SHP77 (cell line): ENCODE results near the gene SYNE1.
"Not testable (repeated sequence)": the region's sequence is repeated elsewhere in the genome, so short reads cannot be mapped to it uniquely, and the experiment has no call there.

Experiments
- DNase-seq, 2 experiments: peaks; one replicate each; lab custom pipeline; 2025; lab: John Stamatoyannopoulos, UW

SYNE1 gene, protein sequence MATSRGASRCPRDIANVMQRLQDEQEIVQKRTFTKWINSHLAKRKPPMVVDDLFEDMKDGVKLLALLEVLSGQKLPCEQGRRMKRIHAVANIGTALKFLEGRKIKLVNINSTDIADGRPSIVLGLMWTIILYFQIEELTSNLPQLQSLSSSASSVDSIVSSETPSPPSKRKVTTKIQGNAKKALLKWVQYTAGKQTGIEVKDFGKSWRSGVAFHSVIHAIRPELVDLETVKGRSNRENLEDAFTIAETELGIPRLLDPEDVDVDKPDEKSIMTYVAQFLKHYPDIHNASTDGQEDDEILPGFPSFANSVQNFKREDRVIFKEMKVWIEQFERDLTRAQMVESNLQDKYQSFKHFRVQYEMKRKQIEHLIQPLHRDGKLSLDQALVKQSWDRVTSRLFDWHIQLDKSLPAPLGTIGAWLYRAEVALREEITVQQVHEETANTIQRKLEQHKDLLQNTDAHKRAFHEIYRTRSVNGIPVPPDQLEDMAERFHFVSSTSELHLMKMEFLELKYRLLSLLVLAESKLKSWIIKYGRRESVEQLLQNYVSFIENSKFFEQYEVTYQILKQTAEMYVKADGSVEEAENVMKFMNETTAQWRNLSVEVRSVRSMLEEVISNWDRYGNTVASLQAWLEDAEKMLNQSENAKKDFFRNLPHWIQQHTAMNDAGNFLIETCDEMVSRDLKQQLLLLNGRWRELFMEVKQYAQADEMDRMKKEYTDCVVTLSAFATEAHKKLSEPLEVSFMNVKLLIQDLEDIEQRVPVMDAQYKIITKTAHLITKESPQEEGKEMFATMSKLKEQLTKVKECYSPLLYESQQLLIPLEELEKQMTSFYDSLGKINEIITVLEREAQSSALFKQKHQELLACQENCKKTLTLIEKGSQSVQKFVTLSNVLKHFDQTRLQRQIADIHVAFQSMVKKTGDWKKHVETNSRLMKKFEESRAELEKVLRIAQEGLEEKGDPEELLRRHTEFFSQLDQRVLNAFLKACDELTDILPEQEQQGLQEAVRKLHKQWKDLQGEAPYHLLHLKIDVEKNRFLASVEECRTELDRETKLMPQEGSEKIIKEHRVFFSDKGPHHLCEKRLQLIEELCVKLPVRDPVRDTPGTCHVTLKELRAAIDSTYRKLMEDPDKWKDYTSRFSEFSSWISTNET (N-terminal part only)

DNA sequence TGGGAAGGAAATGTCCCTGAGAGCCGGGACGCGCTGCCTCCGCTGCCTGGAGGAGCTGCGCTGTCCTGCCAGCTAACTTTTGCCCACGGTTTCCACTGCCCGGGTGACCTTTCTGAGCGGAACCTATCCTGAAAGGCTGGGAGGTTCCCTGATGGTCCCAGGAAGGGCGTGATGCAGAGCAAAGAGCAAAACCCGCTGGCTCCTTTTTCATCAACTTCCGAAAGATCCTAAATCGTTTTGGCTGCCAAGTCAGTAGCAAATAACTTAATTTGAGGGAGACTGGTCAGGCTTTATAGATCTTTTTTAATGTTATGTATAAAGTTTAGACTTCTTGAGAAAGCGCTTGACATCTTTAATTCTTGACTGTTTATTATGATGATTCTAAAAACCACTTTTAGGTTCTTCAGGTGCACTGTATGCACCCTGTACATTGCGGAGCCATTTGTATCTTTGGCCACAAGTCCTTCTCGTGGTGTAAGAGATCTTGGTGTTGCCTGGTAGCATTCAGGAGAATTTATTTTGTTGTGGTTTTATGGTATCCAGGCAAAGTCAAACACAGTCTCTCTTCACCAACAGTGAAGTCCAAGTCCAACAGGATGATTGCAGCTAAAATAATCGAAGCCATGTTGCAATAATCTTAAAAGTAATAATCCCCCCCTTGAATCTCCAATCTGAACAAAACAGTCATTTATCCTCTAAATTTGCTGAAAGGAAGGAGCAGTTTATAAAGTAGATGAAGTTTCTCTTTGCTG, at the start of gene SYNE1:
Gene SYNE1, minus strand, starts transcription at position 67 of the 752 bp plus-strand sequence. CDS start 9,031 bp downstream, outside the sequence.
- no peak for DNase-seq

DNA sequence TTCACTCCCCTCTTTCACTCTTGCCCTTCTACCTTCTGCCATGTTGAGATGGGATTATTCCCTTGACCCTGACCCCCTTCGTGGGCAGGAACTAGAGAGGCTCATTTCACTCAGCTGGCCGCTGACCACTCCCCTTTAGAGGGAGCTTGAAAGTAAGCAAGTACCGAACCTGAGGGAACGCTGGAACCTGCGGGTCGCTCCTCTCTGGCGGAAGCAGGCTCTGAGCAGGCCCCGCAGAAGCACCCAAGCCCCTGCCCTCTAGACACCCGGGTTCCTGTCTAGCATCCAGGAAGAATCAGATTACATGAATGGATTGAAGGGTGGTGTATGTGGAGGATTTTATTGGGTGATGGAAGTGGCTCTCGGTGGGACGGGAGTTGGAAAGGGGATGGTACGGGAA, 48.7 kb upstream of the SYNE1 start:
- DNase-seq = no peak

DNA sequence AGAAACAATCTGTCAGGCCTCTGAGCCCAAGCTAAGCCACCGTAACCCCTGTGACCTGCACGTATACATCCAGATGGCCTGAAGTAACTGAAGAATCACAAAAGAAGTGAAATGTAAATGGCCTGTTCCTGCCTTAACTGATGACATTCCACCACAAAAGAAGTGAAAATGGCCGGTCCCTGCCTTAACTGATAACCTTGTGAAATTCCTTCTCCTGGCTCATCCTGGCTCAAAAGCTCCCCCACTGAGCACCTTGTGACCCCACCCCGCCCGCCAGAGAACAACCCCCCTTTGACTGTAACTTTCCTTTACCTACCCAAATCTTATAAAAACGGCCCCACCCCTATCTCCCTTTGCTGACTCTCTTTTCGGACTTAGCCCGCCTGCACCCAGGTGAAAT, 45.8 kb upstream of the SYNE1 start:
- not testable (repeated sequence) for DNase-seq

DNA sequence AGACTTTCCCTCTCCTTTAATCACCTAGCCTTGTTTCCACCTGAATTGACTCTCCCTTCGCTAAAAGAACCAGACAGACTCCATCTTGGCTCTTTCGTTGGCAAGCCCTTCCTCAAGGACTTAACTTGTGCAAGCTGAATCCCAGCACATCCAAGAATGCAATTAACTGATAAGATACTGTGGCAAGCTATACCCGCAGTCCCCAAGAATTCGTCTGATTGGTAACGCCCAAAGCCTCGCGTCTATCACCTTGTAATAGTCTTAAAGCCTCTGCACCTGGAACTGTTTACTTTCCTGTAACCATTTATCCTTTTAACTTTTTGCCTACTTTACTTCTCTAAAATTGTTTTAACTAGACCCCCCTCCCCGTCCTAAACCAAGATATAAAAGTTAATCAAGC, 45.0 kb upstream of the SYNE1 start:
- DNase-seq = no peak

DNA sequence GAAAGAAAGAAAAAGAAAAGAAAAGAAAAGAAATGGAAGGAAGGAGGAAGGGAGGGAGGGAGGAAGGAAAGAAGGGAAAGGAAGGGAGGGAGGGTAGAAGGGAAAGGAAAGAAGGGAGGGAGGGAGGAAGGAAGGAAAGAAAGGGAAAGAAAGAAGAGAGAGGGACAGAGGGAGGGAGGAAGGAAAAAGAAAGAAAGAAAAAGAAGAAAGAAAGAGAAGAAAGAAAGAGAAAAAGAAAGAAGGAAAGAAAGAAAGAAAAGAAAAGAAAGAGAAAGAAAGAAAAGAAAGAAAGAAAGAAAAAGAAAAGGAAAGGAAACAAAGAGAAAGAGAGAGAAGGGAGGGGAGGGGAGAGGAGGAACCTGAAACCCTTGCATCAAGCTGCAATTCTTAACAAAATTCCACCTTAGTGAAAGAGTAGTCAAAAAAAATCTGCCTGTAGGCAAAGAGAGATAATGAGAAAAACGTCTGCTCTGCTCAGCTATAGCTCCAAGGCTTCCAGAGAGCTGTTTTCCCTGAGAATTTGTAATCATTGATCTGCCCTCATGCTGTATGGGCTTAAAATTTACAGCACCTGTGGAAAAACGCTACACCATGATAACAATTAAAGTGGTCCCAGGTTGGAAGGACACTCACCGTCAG, 43.8 kb upstream of the SYNE1 start:
- DNase-seq = no peak

DNA sequence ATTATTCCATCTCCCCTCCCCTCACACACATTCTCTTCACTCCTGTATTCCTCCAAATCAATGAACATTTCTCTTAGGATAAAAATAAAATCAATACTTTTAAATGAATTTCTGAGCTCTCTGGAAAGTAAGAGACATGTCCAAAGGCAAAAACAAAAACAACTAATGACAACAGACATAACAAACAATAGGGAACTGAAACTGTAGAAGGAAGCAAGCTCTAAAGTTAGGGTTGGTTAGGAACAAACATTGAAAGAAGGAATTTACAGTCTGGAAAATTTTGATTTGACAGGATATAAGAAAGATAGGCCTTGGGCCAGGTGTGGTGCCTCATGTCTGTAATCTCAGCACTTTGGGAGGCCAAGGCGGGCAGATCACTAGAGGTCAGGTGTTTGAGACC, 43.0 kb upstream of the SYNE1 start:
- DNase-seq = no peak

DNA sequence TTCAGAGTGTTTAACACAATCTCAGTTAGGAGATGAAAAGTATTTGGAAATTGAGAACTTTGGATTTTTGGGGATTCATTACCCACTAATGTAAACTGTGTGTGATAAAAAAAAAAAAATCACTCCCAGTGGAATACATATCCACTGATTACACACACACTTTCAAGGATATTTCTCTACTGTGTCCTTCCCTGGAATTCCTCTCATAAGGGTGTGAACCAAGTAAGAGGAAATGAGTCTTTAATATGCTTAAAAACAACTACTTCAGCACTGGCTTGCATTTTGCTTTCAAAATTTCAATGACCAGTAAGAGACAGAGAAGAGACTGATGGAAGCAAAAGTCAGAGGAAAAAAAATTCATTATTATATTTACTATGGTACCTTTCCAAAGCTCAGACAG, 36.1 kb upstream of the SYNE1 start:
- DNase-seq = no peak

DNA sequence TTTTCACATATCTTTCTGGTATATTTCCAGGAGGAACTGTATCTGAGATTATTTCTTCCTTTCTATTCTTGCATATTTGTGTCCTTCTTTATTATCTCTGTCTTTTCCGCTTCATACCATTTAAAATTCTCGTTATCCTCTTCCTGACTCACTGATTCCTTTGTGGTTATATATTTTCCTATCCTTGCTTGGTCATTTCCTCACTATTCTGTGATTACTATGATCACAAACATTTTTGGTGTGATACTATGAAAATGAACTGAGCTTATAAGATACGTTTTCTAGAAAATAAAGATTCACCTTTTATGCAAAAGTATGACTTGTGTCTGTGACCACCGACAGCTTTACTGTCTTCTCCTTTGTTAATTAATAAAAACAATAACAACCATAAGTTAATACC, 34.0 kb upstream of the SYNE1 start:
- DNase-seq = no peak

DNA sequence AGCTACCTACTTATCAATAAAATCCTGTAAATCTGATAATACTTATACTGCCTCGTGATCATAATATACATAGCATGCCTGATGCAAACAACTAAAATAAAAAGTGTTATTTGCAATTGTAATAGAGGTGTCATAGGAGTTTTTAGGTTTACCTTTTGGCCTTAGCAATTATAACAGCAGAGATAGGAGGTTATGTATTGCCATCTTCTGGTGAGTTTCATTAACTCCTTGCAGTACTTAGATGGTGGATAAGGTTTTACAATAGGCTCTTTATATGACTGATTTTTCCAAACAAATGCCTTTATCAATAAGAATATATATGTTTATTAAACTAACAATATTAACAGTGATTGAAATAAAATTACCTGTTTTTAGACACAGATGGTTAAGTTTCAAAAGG, 32.7 kb upstream of the SYNE1 start:
- DNase-seq = no peak

DNA sequence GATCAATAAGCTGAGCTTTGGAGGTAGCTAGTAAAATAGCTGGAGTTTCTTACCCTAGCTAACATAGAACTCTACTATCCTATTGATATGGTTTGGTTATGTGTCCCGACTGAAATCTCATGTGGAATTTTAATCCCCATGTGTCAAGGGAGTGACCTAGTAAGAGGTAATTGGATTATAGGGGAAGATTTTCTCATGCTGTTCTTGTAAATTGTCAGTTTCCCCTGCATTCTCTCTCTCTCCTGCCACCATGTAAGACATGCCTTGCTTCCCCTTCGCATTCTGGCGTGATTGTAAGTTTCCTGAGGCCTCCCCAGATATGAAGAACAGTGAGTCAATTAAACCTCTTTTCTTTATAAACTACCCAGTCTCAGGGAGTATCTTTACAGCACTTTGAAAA, 24.6 kb upstream of the SYNE1 start:
- no peak for DNase-seq

DNA sequence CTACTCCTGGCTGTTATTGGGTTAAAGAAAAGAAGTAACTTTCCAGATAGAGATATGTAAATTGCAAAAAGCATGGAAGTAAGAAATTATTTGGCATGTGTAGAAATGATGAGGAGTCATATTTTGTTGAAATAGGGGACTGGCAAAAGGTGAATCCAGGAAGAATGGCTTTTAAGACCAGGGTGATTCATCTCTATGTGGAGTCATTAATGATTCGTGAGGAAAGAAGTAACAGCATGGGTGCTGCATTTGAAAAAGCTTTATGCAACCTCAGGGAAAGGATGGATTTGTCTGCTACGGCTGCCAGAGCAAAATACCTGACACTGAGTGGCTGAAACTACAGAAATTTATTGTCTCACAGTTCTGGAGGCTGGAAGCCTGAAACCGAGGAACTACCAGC, 14.8 kb upstream of the SYNE1 start:
- no peak for DNase-seq

DNA sequence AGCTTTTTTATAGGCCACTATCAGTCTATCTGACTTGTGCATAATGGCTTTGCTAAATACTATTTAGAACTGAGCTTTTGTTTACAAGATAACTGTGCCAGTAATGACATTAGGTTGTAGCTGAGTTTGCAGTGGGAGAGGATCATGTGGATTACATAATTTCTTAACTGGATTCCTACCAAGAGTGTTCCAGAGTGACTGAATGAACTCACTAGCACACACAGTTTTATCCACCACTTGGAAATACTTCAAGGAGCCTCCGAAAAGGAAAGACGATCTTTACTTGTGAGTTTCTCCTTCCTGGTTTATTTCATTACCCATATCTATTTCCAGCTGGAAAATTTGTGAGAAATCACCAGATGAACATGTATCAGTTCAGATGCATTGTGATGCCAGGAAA, 10.9 kb upstream of the SYNE1 start:
- no peak for DNase-seq

DNA sequence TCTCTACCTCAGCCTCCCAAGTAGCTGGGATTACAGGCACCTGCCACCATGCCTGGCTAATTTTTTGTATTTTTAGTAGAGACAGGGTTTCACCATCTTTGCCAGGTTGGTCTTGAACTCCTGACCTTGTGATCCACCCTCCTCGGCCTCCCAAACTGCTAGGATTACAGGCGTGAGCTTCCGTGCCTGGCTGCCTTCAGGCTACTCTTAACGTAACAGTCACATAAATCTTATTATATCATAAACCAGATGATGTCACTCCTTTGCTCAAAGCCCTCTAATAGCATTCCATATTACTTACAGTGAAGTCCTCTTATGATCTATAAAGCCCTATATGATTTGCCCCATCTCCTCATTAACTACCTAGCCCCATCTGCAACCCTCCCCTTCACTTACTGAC, 9.6 kb upstream of the SYNE1 start:
- DNase-seq = not testable (repeated sequence)

DNA sequence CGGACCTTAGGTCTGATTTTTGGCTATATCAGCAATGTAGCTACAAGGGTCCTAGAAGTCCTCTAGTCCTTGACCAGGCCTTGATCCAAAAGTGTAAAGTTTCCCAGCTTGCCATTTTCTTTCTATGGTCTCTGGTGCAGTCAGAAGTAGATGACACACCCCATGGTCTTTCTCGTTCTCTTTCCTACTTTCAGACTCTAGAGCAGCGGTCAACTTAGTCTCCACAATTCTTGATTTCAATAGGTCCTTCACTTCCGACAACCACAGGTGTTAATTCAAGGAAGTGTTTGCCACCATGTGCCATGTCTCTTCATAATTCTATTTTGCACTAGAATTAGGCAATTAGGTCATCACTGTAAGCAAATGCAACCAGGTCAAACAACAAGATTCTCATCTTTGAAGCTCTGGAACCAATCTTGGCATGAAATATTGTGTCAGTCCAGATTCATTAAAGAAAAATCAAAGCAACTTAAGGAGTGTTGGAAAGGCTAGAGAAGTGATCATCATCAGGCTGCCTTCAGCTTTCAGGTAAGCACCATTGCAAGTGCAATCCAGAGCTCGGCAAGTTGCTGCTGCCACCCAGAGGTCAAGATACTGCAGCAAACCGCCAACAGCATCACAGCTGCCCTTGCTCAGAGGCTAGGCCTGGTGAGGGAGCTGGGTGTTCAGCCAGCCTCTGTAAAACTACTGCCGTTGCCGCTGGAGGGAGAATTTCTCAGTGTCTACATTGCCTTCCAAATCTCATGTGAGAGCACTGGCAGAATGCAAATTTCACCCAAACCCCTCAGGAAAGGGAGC, 5.6 kb upstream of the SYNE1 start:
- DNase-seq = peak; percentile 13 to 48

DNA sequence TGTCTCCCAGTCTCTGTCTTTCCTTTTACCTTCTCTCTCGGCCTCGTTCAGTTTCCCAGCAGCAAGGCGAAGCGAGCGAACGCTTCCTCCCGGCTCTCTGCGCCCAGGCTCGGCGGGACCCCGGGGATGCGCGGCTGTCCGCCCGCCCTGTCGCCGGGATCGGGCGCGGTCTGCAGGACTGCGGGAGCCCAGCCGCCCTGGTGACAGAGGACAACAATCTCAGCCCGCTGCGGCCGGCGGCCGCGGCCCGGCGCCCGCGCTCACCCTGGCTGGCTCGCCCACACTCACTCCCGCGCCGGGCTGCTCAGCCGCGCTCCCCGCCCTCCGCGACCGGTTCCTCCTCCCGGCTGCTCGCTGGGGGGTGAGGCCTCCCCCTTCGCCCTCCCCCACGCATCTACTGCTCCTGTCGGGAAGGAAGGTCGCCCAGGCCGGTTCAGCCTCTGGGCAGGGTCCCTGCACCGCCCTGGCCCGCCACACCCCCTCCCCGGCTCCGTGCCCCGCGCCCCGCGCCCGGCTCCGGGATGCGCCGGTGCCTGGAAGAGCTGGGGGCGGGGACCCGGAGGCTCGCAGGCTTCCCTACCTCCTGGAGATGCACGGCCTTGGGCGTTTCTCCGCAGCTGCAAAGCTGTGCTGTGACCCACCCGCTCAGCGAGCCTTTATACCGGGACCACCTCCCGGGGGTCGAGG, 410 bp downstream of the SYNE1 start:
- no peak for DNase-seq

DNA sequence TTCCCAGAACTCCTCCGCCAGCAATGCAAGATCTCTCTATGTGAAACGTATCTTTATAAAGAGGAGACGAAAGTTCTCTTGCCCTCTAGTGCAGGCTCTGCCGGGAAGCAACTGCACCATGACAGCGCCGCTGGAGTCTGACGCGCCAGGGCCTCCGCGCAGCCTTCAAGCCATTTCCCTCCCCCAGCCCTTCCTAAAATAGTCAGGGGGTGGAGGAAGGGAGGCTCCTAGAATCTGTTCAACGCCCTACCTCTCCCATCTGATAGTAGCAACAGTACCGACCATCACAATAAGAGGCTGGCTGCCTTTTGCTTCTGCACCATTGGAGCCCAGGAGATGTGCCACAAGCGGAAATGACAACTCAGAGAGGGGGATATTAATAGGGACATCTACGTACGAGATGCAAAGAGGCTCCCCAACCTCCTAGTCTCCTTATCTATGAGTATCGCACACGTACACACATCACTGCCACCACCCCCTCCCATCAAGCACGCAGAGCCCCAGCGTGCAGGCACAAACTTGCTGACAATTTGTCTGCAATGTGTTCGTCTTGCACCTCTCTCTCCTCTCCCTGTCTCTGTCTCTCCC, 1.0 kb downstream of the SYNE1 start:
- no peak for DNase-seq

DNA sequence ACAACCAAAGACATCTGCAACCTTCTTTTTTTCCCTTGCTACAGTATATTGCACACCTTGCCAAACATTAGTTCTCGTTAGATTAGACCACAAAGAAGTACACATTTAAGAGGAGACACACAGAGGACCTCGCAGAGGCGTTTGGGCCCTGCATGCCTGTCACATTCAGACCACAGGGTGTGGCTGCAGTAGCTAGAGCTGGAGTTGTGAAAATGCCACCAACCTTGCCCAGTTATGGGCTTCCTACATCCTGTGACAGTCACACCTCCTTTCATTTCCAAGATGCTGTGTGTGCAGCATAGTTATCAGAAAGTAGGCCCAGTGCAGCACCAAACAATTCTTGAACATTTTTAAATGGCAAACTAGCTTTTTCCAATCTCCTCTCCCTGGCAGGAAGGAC, 2.4 kb downstream of the SYNE1 start:
- no peak for DNase-seq

DNA sequence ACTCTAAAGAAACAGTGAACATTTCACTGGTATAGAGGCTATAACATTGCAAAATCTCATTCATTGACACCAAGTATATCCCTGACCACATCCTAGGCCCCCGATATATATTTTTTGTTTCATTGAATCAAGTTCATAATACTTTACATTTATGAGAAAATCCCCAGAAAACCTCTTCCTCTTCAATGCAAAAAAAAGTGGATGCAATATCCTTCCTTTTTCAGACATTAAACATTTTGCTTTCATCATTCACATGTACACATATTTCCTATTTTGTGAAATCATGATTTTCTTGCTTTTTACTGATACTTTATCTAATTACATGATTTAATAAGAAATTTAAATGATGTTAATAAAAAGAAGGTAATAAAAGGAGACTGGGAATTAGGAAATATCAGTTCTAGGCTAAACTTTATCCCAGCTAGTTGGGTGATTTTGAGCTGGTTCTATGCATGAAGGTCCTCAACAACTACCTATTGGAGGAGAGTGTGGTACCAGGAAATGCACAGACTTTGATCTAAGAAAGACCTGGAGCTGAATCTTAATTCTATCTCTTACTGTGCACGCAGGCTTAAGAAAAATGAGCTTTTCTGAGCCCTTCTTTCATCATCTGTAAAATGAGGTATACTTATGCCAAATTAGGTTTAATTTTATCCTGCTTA, 4.9 kb downstream of the SYNE1 start:
- no peak for DNase-seq

DNA sequence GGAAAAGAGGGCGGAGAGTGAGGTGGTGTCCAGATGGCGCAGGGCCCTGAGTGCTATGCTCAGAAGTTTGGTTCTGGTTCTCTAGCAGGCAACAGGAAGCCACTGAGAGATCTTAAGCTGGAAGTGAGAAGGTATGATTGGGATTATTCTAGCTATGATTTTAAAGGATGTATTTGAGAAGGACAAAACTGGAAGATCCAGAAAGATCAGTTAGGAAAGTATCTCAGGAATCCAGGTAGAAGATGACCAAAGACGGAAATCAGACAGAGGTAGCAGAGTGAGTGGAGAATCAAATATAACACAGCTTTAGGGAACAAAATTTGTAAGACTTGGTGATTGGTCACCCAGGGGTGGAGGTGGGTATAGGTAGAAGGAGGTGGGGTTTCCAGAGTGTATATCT, 5.8 kb downstream of the SYNE1 start:
- no peak for DNase-seq
